GM19397 (cell line): Measurements from ENCODE around the gene LRRC30.

Experiments used
- ATAC-seq: cut with Tn5 transposase; IDR thresholded peaks from one replicate; pipeline ENCODE4 v1.9.1; 2021; ENCODE audit warnings: mild to moderate bottlenecking, moderate library complexity; ENCODE audit not compliant: unreplicated experiment

LRRC30 gene

DNA sequence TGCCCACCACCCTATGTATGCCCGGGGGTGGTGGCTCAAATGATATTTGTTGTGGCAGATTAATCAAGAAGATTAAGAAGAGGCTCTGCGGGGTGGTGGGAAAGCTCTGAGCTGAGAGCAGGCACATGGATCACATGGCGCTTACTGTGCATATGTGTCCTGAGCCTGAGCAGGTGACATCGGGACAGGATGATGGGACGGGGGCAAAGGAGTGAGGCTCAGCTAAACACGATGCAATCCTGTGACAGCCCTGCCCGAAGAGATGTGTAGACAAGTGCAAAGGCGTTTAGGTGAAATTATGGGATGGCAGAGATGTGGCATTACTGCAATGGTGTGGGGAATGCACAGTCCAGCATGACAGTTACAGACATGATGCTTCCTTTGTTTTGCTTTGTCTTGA lies 6.0 kb downstream of the LRRC30 start:
- ATAC-seq, result no peak

DNA sequence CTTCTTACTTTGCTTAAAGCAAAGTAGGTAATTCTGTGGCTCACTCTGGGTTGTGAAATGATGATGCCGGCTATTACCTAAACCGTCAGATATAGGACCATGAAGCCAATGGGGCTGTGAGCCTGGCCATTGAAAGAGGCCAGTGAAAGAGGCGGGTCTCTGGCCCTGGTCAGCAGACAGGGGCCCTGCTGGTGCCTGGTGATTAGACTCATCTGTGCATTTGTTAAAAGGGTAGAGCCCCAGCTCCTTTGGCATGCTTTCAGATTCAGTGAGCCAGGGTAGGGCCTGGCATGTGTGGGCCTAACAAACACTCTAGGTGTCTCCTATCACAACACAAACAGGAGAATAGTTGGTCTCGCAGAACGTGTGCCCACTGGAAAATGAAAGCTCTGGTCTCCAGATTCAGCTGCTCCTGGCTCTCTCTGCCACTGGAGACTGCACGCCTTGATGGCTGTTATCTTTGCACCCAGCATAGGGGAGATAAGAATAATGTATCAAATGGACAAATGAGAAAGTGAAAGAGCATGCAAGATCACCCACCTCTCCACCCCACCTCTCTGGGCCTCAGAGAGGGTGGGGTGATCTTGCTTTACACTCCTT lies 6.9 kb downstream of the LRRC30 start:
- ATAC-seq, result no peak

DNA sequence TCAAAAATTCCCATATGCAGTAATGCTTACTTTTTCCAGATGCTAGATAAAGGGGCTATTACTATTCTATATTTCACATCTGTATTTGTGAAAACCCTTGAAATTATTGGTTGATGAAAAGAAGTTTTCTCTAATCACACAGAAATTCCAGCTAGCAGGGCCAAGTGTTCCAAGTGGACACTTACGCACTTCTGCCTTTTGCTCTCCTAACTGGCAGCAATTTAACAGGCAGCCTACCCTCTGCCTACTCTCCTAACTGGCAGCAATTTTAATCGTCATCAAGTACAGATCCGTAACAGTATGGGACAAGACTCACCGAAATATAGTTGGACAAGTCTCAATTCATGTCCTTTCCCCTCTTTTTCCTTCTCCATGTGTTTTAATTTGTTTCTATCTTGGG lies 12.0 kb downstream of the LRRC30 start:
- no peak for ATAC-seq

DNA sequence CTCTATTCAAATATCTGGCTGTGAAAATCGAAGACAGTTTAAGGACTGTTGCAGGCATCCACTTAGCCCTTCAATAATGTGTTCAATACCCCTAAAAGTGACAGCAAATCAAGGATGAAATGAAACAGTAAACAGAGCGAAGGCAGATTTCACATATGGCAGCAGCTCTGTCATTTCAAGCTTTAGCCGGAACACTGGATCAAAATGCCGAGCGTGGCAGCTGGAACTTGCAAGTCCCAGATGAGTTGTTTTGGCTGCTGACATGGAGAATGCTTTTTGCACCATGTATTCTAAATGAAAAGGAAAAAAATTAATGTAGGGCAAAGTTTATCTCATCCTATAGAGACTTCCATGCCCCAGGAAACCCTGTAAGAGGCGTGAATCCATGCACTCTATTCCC lies 18.0 kb downstream of the LRRC30 start:
- no peak for ATAC-seq

DNA sequence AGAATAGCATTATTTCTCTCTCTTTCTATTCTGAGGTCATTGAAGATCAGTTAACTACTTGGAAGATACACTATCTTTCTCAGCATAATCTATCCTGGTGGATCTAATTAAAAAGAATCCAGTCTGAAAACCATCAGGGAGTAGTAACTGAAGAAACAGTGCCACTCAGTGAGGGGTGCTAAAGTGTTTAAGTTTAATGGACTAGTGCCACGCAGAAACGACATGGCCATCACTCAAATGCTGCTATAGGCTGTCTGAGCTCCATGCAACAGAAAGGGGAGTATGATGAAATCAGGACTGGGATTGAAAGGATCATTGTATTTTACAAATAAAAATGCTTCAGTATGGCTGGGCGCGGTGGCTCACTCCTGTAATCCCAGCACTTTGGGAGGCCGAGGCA lies 23.3 kb downstream of the LRRC30 start:
- ATAC-seq, result no peak

DNA sequence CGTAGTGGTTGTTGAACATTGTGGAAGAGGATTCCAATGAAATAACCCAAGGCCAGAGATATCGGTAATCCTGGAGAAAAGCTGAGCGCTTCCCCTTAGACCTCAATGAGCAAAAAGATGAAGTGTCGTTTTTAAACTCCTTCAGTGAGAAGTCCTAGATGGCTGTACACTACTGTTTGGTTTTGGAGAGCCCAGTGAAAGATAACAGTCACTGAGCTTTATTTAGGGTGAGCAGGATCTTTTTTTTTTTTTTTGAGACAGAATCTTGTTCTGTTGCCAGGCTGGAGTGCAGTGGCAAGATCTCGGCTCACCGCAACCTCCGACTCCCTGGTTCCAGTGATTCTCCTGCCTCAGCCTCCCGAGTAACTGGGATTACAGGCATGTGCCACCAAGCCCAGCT lies 24.2 kb downstream of the LRRC30 start:
- no peak for ATAC-seq

DNA sequence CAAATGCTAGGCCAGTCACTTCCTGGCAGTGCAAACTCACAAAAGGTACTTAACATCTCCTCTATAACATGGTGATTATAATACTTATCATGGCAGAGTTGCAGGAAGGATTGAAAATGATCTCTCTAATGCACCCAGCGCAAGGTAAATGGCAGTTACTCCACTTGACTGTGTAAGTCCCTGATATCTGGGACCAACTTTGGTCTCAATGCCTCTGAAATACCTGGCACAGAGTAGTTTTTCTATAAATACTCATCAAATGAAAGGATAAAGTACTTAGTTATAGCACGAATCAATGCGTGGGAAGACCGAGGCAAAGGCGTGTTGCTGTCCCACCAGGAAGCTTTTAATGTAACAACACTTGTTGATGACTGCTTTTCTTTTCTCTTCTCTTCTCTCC lies 24.8 kb downstream of the LRRC30 start:
- no peak for ATAC-seq

DNA sequence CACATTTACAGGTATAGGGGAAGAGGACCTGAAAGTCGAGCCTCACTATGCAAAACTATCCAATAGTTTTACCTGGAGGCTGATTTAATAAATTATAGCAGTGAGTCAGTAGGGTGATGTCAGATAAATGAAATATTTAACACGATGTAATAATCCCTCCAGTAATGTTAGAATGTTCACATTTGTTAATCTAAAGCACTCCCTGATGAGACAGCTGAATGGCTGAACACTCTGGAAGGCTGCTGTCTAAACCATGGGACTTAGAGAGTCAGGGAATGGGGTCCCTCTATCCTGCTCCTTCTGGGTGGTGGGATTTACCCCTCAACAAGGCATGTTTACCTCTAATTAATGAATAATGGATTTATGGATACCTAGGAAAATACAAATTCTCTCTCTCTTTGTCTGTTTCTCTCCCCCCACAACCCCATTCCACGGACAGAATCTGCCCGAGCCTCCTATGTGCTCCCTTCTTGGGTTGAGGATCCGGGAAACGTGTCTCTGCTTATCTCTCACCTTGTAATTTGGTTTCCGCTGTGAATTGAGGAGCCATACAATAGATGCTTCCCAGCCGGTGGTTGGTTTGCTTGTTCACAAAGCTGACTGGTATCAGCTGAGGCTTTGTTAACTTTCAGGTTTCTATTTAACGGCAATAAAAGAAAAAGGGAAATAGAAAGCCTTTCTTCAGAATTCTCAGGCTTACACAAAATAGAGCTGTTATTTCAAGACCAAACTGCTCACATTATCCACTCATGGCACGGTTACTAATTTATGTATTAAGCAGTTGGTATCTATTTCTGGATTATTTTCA lies 25.9 kb downstream of the LRRC30 start:
- no peak for ATAC-seq

DNA sequence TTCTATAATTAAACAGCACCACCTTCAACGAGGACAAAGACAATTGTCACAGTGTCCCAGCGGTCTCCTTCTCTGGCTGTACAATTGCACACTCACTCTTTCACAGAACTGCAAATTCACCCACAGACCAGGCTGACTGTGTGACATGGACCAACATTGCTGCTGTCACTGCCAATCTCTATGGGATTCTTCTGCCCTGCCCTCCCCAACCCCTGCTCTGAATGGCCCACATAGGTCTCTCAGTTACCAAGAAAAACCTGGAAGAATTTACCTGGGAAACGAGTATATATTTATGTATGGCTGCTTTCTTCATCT lies 26.5 kb downstream of the LRRC30 start:
- no peak for ATAC-seq

DNA sequence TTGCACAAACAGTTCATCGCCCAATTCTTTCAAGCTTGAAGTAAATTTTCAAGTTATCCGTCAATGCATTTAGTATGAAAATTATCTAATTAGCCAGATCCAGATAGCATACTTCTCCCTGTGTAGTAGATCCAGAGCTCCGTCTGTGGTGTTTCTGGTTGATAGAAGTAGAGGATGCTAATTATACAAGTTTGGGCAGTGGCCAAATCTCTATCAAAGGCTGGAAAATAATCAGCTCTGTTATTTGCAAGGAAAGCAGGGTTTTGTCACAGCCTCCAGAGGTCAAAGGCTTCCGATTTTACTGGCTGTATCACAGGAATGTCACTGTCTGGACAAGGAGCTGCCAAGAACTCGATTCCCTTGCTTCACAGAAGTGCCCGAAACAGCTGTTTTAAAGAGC lies 28.6 kb downstream of the LRRC30 start:
- ATAC-seq, result no peak

DNA sequence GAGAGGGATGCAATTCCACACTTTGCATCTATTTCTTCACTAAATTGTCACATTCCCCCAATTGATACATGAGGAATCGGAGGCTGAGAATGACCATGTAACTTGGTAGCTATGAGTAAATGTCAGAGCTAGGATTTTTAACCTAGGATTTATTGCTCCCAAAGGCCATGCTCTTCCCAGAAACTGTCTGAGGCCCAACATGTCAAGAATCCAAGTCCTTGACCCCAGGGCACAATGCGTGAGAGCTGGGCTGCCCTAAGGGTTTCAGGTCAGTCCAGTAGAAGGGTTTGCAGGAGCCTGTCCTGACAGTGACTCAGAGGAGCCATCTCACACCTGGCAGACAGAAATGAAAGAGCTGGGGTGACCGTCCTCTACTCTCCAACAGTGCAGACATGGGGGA lies 30.3 kb downstream of the LRRC30 start:
- no peak for ATAC-seq

DNA sequence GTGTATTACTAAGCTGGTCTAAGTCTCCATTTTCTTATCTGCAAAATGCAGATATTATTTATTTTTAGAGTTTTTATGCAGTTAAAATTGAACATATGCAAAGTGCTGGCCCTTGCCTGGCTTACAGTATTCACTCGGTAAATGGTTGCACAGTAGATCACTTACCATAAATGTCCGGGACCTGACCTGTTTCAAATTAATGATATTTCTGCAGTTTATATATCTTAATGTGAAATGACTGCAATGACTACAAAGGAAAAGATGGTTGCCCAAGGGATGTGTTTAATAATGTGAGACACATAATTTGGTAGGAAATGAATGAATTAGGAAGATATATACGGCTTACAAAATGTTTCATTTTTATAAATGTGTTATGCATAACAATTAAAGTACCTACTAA lies 37.1 kb downstream of the LRRC30 start:
- ATAC-seq, result no peak

DNA sequence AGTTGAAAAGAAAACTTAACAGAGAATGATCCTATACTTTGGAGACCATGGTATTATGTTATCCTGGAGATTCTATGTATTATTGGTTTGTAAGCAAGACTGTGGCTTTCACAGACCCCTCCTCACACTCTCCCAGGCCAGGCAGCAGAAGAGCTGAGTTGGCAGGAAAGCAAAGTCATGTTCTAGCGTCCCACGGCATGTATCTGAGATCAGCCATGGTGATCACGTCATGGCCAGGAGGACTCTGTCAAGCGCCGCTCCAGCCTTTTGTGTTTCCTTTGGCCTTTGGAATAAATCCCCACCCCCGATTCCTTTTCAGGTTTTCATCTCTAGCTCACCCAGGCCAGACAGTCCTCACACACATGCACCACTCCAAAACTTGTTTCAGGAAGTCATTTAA lies 39.1 kb downstream of the LRRC30 start:
- ATAC-seq, result no peak

DNA sequence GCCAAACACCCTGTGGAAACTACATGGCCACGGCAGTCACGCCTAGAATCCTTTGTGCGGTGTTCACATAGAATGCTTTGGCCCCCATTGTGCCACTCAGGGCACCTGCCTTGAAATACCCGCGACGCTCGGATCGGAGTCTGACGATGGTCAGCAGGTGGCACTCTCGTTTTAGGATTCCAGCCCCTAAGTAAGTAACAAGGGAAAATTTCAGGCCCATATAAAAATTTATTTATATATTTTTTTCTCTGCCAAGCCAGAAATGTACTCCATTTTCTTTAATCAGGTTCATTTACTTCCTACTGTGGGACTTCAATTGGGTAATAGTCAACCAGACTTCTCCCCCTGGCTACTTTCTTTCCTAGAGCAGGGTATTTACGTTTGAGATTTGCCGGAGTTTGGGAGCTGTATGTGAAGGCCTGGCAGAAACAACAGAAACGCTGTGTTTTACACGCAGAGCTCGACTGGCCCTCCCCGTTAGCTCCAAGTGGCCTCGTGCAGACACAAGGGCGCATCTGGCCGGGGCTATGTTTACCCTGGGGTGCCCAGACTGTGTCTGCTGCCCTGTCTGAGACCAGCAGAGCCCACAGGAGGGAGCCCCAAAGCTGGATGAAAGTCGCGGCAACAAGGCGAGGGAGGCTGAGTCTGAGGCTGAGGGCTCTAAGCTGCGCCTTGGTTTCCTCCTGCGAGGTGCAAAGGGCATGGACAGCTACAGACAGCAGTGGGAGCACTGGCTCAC lies 41.6 kb downstream of the LRRC30 start:
- no peak for ATAC-seq

DNA sequence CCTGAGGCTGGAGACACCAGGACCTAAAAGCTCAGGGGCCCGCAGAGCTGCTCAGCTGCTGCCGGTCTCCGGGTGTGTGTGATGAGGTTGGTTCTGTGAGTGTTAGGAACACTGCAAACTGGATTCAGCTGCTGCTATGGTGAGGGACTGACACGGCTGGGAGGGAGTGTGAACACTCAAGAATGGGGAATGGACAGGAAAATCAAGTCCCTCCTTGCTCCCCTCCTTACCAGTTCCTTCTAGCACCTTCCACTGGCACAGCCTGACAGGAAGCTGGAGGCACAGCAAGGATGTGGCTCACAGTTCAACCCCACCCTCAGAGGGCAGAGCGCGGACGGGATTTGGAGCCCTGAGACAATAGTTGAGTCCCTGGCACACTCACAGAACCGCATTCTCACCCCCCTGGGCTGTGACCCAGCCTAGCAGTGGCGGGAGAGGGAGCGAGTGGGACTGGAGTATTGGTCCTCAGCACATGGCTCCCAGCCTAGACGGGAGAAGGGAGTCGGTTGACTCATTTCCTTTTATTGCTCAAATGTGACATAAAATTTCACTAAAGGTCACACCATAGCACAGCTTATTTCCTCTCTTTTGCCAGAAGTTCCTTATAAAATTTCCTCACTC lies 42.5 kb downstream of the LRRC30 start:
- no peak for ATAC-seq

DNA sequence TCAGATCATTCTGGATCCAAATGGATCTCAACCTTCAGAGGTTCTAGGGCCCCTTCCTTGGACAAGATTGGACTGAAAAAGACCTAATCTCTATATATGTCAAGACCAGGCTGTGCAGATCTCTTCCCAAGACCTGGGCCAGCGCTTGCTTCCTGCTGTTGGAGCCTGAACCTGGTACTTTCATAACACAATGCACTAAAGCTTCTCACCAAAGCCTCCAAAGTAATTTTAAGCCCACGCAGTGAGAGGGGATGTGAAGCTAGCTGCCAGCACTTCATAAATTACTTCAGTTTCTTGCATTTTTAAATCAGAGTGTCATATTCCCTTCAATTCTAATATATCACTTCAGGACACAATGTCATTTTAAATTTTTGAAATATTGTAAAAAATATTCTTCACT lies 50.7 kb downstream of the LRRC30 start:
- ATAC-seq, result no peak
